GM19238 (cell line): Measurements from ENCODE around the gene DOC2B.
"Not testable (repeated sequence)": the region's sequence is repeated elsewhere in the genome, so short reads cannot be mapped to it uniquely, and the experiment has no call there.

Source experiments
- DNase-seq: peaks from one replicate; pipeline ENCODE4 v3.0.0; 2011; ENCODE audit warnings: low spot score; ENCODE audit not compliant: insufficient read length

The DOC2B gene

GRCh38 chr17:181245-182049 lies at the start of gene DOC2B:
TSS of gene DOC2B (minus strand) at chr17:181650. CDS start at chr17:181479, 171 bp downstream.
- no peak for DNase-seq

GRCh38 chr17:230395-230770 lies 48.9 kb upstream of the DOC2B start:
- DNase-seq = no peak

- no peak for DNase-seq
Observed at GRCh38 chr17:229709-230394, 48.4 kb upstream of the DOC2B start.

DNA sequence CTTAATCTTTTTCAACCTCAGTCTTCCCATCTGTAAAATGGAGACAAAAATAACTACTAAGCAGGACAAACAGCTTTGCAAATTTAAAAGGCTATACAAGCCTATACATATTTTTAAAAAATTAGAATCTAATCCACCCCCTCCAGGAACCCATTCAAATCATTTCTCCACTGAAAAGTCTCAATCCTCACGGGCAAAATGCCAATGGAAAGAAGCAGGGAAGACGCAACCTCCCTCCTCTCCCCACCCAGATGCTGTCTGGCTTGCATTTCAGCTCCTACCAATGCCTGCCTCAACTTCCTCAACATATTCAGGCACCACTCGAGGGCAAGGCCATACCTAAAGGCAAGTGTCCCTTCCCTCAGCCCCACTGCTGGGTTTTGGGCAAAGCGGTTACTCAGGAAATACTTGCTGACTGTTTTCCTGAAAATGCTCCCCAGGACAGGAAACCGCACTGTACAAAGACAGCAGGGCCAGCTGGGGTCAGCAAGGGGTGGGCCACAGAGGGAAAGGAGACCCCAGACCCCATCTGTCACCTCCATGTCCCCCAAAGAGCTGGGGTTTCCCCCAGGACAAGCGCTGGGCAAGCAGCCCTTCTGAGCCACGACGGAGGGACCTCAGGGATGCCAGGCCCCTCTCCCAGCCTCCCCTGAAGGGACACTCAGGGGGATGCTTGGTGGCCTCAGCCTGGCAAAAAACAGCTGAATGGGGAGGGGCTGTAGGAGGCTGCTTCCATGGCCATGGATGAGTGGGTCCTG lies 47.7 kb upstream of the DOC2B start:
- DNase-seq = no peak

GRCh38 chr17:227946-228615 lies 46.6 kb upstream of the DOC2B start:
- no peak for DNase-seq

GRCh38 chr17:227078-227945 lies 45.9 kb upstream of the DOC2B start:
- no peak for DNase-seq

GRCh38 chr17:226108-227077 lies 44.9 kb upstream of the DOC2B start:
- no peak for DNase-seq

DNA sequence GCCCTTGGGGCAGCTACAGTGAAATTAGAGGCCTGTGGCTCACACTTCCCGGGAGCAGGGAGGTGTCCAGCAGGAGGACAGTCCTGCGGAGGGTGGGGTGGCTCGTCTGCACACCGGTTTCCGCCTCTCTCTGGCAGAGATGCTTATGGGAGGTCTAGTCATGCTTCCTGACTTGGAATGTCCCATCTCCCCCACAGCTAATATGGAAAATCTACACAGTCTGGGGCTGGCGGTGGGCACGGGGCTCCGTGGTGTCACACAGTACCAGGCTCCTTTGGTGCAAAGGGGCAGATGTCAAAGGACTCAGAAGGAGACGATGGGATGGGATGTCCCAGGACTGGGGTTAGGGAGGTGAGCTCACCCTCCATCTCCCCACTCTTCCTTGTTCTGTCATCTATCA lies 44.1 kb upstream of the DOC2B start:
- DNase-seq = no peak

DNA sequence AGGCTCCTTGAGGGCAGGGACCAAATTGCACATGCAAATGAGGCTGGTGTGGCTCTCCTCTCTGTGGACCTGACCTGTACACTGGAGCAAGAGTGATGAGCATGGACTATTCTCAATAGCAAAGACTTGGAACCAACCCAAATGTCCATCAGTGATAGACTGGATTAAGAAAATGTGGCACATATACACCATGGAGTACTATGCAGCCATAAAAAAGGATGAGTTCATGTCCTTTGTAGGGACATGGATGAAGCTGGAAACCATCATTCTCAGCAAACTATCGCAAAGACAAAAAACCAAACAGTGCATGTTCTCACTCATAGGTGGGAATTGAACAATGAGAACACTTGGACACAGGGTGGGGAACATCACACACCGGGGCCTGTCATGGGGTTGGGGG lies 43.1 kb upstream of the DOC2B start:
- DNase-seq = not testable (repeated sequence)

DNA sequence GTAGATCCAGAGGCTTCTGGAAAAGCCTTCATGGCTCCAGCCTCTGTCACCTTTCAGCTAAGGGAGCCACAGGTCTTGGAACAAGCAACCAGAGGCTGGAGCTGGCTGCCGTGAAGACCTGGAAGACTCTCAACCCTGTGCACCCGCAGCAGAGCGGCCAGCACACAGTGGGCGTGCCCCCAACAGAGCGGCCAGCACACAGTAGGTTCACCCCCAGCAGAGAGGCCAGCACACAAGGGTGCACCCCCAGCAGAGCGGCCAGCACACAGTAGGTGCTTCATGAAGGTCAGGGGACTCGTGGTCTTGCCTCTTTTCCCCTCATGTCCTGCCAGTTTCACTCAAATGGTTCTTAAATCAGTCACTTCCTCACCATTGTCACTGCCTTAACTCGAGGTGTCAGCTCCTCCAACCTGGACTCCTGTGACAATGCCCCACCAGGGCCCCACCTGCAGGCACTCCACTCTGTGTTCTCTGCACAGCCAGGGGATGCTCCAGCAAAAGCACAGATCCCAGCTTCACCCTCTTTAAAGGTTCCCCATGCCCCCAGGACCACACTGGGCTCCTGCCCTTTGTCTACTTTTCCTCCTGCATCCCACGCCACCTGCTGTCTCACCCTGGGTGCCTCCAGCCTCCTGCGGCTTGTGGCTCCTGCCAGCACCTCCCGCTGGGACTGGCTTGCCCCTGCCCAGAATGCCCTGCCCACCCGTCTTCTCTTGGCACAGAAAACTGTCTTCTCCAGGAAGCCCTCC lies 42.4 kb upstream of the DOC2B start:
- no peak for DNase-seq

DNA sequence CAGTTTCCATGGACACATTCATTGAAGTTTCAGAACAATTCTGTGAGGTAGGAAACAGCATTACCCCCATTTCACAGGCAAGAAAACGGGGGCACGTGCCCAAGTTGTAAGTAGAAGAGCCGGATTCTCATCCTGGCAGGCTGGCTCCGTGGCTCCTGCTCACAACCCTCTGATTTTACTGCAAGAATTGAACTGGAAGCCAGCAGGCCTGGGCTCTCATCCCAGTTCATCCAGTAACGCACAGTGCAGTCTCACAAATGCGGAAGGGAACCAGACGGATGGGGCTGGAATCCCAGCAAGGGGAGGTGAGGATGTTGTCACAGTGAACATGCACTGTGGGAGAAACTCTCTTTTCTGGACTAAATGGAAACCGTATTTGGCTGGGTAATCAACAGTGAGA lies 40.7 kb upstream of the DOC2B start:
- no peak for DNase-seq

DNA sequence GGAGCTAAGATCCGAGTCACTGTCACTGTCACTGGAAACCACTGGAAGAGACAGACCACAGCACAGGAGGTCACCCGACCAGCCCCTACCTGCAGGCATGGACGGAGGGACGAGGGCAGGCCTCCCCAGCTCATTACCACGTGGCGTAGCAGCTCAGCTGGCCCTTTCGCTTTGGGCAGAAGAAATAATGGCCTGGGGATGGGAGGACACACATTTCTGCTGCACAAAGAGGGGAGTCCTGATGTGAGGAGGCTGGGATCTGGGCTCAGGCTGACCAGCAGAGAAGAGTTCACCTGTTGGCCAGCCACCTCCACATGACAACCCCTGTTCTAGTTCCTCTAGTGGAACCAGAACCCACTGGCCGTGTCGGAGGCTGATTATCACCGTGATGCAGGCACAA lies 38.2 kb upstream of the DOC2B start:
- DNase-seq = no peak

DNA sequence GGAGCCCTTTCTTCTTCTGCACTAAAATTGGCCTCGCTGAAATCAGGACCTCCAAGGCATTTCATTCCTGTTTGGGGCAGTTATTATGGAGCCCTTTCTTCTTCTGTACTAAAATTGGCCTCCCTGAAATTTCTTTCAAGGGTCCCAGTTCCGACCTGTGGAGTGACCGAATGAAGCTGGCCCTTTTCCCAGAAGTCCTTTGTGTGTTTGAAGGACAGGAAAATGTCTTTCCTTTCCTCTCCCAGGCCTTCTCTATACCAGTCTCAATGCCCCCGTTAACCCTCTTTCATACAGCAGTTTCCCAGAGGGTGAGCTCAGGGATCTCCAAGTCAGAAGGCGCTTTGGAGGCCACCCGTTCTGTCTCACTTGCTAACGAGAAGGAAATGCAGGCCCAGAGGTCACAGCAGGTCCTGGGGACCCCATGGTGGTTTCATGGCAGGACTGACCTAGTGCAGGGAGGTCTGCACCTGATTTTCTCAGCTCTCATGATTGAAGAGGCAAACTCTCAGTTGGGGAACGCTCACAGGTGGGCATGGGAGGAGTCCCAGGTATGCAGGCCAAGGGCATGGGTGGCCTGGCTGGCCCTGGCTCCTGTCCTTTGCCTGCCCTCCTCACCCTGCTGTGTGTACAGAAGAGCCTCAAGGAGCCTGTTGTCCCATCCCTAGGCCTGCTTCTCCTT lies 37.1 kb upstream of the DOC2B start:
- DNase-seq = no peak

DNA sequence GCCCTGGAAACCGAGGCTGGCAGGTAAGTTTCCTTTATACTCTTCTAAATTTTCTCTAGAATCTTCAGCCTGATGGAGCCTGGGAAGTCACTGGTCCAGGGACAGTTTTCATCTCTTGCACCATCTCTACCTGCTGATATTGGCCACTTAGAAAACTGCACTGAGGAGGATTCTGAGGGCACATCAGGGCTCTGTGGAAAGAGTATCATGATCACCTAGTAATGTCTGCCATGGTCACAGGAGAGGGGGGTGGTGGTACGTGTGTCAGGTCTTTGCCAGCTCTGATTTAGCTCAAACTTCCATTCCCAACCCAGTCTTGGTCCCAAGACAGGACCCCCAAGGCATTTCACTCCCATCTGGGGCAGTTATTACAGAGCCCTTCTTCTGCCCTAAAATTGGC lies 35.2 kb upstream of the DOC2B start:
- no peak for DNase-seq

- DNase-seq = not testable (repeated sequence)
Observed at GRCh38 chr17:215563-216478, 34.4 kb upstream of the DOC2B start.

- DNase-seq = no peak
Observed at GRCh38 chr17:214881-215331, 33.5 kb upstream of the DOC2B start.
